GM12878 (cell line): Measurements from ENCODE around the gene KIF25. TPM values are rescaled to one million over a fixed set of nuclear protein-coding genes. Genes with fewer than 3 reads are reported as not detected.

ENCODE experiments used
- ATAC-seq: fragments of 200-7000 bp; cut with Tn5 transposase; 3 replicates; pipeline ENCODE4 v1.9.1; 2020; ENCODE audit warnings: mild to moderate bottlenecking, moderate library complexity
- BruUV-seq: library from RNA; stranded (reverse); fragments of 400-500 nt; replicated peaks from 2 replicates; lab custom pipeline; 2021; lab: Mats Ljungman, UMichigan
- CTCF ChIA-PET: fragments of 300-600 bp; sonication (Branson Sonifier 250); formaldehyde crosslinking; extraction: SDS; loops from one replicate; lab custom pipeline; 2021; ENCODE audit warnings: inconsistent platforms; lab: Yijun Ruan, JAX
- POLR2A ChIA-PET: fragments of 350-600 bp; formaldehyde crosslinking; extraction: SDS; loops from one replicate; lab custom pipeline; 2021; ENCODE audit warnings: inconsistent platforms; lab: Charles Lee
- RAD21 ChIA-PET: fragments of 300-600 bp; sonication (Branson Sonifier 250); formaldehyde crosslinking; loops from one replicate; lab custom pipeline; 2023; ENCODE audit warnings: antibody characterized with exemption; ENCODE audit not compliant: unreplicated experiment; lab: Charles Lee
- SMC1A ChIA-PET: fragments of 300-600 bp; sonication (Branson Sonifier 250); formaldehyde crosslinking; loops from one replicate; lab custom pipeline; 2023; ENCODE audit not compliant: unreplicated experiment, uncharacterized antibody; lab: Charles Lee
- DNase-seq: peaks from one replicate; pipeline ENCODE4 v3.0.0-alpha.2; 2011; ENCODE audit warnings: low read depth, low spot score
- FAIRE-seq: peaks from 3 replicates; lab custom pipeline; 2011; peaks lifted over from hg19 to GRCh38; lab: Jason Lieb, UNC
- H2AFZ ChIP-seq: 2 replicates; pipeline ENCODE4 v1.6.0; 2011; ENCODE audit warnings: low read depth, low read length, control low read depth; ENCODE audit not compliant: control insufficient read depth
- H3K27ac ChIP-seq: 2 replicates; pipeline ENCODE4 v1.5.1; 2011; ENCODE audit warnings: control low read depth; ENCODE audit not compliant: control insufficient read depth, insufficient read depth
- H3K27me3 ChIP-seq, 2 experiments: replicated peaks in 1 of 2; 2 replicates each; pipeline versions ENCODE4 v1.6.0 to v1.6.1; 2011; ENCODE audit warnings: low read length in 1 of 2; ENCODE audit not compliant: control insufficient read depth in 2 of 2, insufficient read depth in 2 of 2
- H3K36me3 ChIP-seq, 2 experiments: 2 replicates each; pipeline ENCODE4 v1.5.1; 2011; ENCODE audit warnings: low read length in 1 of 2; ENCODE audit not compliant: control insufficient read depth in 2 of 2, insufficient read depth in 2 of 2
- H3K4me1 ChIP-seq: 2 replicates; pipeline ENCODE4 v1.6.1; 2011; ENCODE audit warnings: mild to moderate bottlenecking, low read length, moderate library complexity, mixed read lengths; ENCODE audit not compliant: control insufficient read depth, insufficient read depth
- H3K4me2 ChIP-seq: 2 replicates; pipeline ENCODE4 v1.6.0; 2011; ENCODE audit warnings: control low read depth; ENCODE audit not compliant: control insufficient read depth, insufficient read depth
- H3K4me3 ChIP-seq: fragments of 200-600 bp; sonication (generic); 2 replicates; pipeline ENCODE4 v1.5.1; 2016
- H3K79me2 ChIP-seq: 2 replicates; pipeline ENCODE4 v1.6.0; 2011; ENCODE audit warnings: low read length; ENCODE audit not compliant: control insufficient read depth, insufficient read depth
- H3K9ac ChIP-seq: 2 replicates; pipeline ENCODE4 v1.8.0; 2011; ENCODE audit warnings: low read length, control low read depth, mixed read lengths; ENCODE audit not compliant: control insufficient read depth, insufficient read depth
- H3K9me3 ChIP-seq: replicated peaks from 3 replicates; pipeline ENCODE4 v1.5.1; 2011; ENCODE audit warnings: mild to moderate bottlenecking, low read length; ENCODE audit not compliant: control insufficient read depth, insufficient read depth
- H4K20me1 ChIP-seq: 2 replicates; pipeline ENCODE4 v1.6.0; 2011; ENCODE audit not compliant: control insufficient read depth, insufficient read depth
- ASH2L ChIP-seq: fragments of 300-600, 200-600 bp; sonication (generic); IDR thresholded peaks from 2 replicates; pipeline ENCODE4 v1.6.1; 2017; ENCODE audit warnings: low read depth, mild to moderate bottlenecking, borderline replicate concordance
- NFXL1 ChIP-seq: fragments of 450-650 bp; IDR thresholded peaks from 2 replicates; pipeline ENCODE4 v1.6.1; 2017; ENCODE audit warnings: antibody characterized with exemption, mild to moderate bottlenecking, borderline replicate concordance
- SUPT20H ChIP-seq: IDR thresholded peaks from 2 replicates; pipeline ENCODE4 v1.6.1; 2011; ENCODE audit warnings: low read depth, mild to moderate bottlenecking, low read length, moderate library complexity, borderline replicate concordance; ENCODE audit not compliant: control insufficient read depth
- TCF7 ChIP-seq: IDR thresholded peaks from 2 replicates; pipeline ENCODE4 v1.6.1; 2014; ENCODE audit warnings: antibody characterized with exemption, borderline replicate concordance
- WGBS: methylation state at CpG from one replicate; pipeline ENCODE4 v1.1.6; 2016; ENCODE audit warnings: low lambda C conversion rate; ENCODE audit not compliant: insufficient replicate concordance, insufficient coverage; ENCODE audit errors: missing lambda C conversion rate; 5-methylcytosine and 5-hydroxymethylcytosine counted together
- in situ Hi-C: fragments of 300-500 bp; cut with MboI; formaldehyde crosslinking; loops from 9 replicates; pipeline ENCODE4 v1.14.3; 2018; ENCODE audit warnings: mixed read lengths
- intact Hi-C: fragments of 100-400 bp; cut with micrococcal nuclease; formaldehyde crosslinking; loops from one replicate; pipeline ENCODE4 v1.14.2; 2022; ENCODE audit not compliant: unreplicated experiment
- polyA plus RNA-seq, 11 experiments: library from polyadenylated mRNA; depleted of rRNA in 4 of 11; unstranded in 6 of 11; stranded (reverse) in 5 of 11; fragments of >200 nt; fragmentation: Nextera tagmentation in 4 of 11; fragmentation: Illumina TruSeq in 1 of 11; extraction: Ambion mirVana in 4 of 11; extraction: Trizol in 1 of 11; gene quantifications; 1 replicate in 1 of 11; 2 replicates in 10 of 11; pipeline versions ENCODE4 v1.2.1 to v1.2.3, GENCODE V29; 2011 to 2016; ENCODE audit warnings: inconsistent platforms in 2 of 11, missing spikeins in 2 of 11, low read depth in 1 of 11
- total RNA-seq, 4 experiments: library from RNA; depleted of rRNA in 3 of 4; stranded (reverse); fragments of >200 nt in 3 of 4; fragmentation: Illumina TruSeq in 1 of 4; extraction: Trizol in 1 of 4; gene quantifications; 2 replicates each; pipeline versions ENCODE4 v1.2.1 to v1.2.3, GENCODE V29; 2013 to 2021
- TF ChIP-seq, protein P1 (sequence below): IDR thresholded peaks from 2 replicates; pipeline ENCODE4 v1.6.1; 2011; ENCODE audit warnings: low read depth, mild to moderate bottlenecking, low read length, moderate library complexity, borderline replicate concordance; ENCODE audit errors: extremely low read depth

KIF25 gene
- total and polyA plus RNA-seq, 10 of the 15 experiments (the other 5 are each of a cell fraction or from before 2014, with no cell fraction given) = not detected

GRCh38 chr6:168053086-168053956 lies 55.9 kb downstream of the KIF25 start:
- no peak for TF ChIP-seq NFXL1
- TF ChIP-seq, protein P1, sequence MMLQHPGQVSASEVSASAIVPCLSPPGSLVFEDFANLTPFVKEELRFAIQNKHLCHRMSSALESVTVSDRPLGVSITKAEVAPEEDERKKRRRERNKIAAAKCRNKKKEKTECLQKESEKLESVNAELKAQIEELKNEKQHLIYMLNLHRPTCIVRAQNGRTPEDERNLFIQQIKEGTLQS = no peak
- TF ChIP-seq SUPT20H = no peak
- no peak for TF ChIP-seq ASH2L
- TF ChIP-seq TCF7 = no peak
- TF ChIP-seq, all 136 proteins: peak for 0
- Histone ChIP-seq H3K9me3 (no peaks in the 10 kb centered on the region), H3K27me3 (no peaks in the 10 kb centered on the region; a peak in 1 of 4 replicates), H3K4me2 (no peak overlapping the region), H3K79me2 (no peaks in the 10 kb centered on the region), H3K36me3 (no peaks in the 10 kb centered on the region), H2AFZ (no peak overlapping the region), H4K20me1 (no peaks in the 10 kb centered on the region), H3K4me3 (no peak overlapping the region), H3K27ac (no peak overlapping the region), H3K9ac (no peak overlapping the region), H3K4me1 (no peaks in the 10 kb centered on the region)
- intact Hi-C loops (no loop called here), in situ Hi-C loops (no loop called here)
- ChIA-PET SMC1A (no interaction called here), RAD21 (no interaction called here), POLR2A (no interaction called here), CTCF (no interaction called here)
- FAIRE-seq (no peak), DNase-seq (no peak), ATAC-seq (no peak)
- WGBS = 54% methylated on average over 33 of the region's 38 CpGs
- BruUV-seq = no TSS peak
